Cardiac muscle cell (in vitro differentiated cells and primary cell): ENCODE data around the gene ACP1. TPM values are rescaled to one million over a fixed set of nuclear protein-coding genes. Genes with fewer than 3 reads are reported as not detected.

Experiments
- DNase-seq, 2 donors: peaks; one replicate each; pipeline versions ENCODE4 v3.0.0 to v3.0.0-alpha.2; 2010 to 2017; ENCODE audit warnings: low read depth in 1 of 2, low spot score in 1 of 2
- H3K27ac ChIP-seq: fragments of 200-600 bp; sonication (generic); 2 replicates; pipeline ENCODE4 v1.5.1; 2016
- H3K27me3 ChIP-seq: fragments of 200-600 bp; sonication (generic); 2 replicates; pipeline ENCODE4 v1.6.0; 2016; ENCODE audit warnings: control low read depth
- H3K36me3 ChIP-seq: fragments of 200-600 bp; sonication (generic); 2 replicates; pipeline ENCODE4 v1.5.1; 2016; ENCODE audit warnings: control low read depth
- H3K4me1 ChIP-seq: fragments of 200-600 bp; sonication (generic); 2 replicates; pipeline ENCODE4 v1.8.1; 2017; ENCODE audit warnings: low read depth, mild to moderate bottlenecking, mixed run types
- H3K4me3 ChIP-seq: fragments of 200-600 bp; sonication (generic); 2 replicates; pipeline ENCODE4 v1.5.1; 2016; ENCODE audit warnings: mild to moderate bottlenecking
- H3K9me3 ChIP-seq: fragments of 200-600 bp; sonication (generic); 2 replicates; pipeline ENCODE4 v1.5.1; 2017; ENCODE audit warnings: low read depth, mild to moderate bottlenecking, control low read depth
- polyA plus RNA-seq: library from polyadenylated mRNA; unstranded; fragments of >200 nt; fragmentation: Nextera tagmentation; extraction: Ambion mirVana; gene quantifications from 2 replicates; pipeline ENCODE4 v1.2.1, GENCODE V29; 2016
- total RNA-seq: library from RNA; depleted of rRNA; stranded (reverse); fragments of >200 nt; gene quantifications from 2 replicates; pipeline ENCODE4 v1.2.3, GENCODE V29; 2016
- TF ChIP-seq, protein P1 (sequence below): IDR thresholded peaks from 2 replicates; pipeline ENCODE4 v1.5.1; 2012; ENCODE audit warnings: low read depth, mild to moderate bottlenecking, low read length

ACP1 gene
- total and polyA plus RNA-seq, 2 experiments from 2014 or later = 92.8 to 216 TPM

DNA sequence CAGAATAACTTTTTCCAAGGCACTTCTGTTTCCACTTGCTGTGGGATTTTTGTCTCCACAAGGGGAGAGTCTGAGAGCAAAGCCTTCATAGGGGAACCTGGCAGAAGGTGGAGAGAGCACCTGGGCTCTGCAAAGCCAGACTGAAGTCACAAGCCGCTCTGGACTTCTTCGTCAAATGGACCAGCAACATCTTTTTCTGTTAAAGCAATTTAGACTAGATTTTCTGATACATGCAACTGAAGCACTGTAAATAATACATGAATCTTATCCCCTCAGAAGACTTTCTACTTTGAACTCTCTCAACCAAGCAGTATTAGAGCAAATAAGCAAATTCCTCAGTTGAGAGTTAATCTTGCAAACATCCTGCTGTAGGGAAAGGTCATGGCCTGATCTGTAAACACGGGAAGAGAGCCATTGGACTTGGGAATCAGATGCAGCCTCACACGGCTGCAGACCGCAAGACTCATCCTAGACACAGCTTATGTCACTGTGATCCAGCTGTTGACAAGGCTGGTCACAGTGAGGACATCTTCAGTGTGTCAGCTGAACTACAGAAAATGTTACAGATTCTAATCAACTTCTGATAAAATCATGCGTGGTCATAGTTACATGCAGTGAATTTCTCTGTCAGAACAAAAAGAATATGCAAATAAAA, 4.1 kb upstream of the ACP1 start:
- H3K4me3 ChIP-seq = no peak overlapping the region

DNA sequence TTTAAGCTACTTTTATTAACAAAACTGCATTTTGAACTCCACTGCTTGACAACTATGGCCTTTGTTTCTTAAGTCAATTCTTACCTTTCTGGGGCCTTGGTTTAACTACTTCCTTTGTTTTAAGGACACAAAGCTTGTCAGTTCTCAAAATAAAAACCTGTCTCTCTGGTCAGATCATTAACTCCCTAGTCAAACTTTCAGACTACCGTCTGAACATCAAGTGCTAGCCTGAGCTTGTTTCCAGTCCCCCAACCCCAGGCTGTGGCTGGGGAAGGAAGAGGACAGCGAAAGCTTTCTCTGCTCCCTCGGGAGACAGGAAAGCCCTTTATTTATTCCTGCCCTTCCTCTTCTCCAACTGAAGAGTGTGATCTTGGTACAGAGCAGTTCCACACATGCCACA, 2.6 kb upstream of the ACP1 start:
- Histone ChIP-seq H3K4me3 (no peak overlapping the region), H3K36me3 (no peaks in the 10 kb centered on the region), H3K4me1 (peaks cover 6% of the 10 kb centered on the region), H3K27me3 (peaks cover 13% of the 10 kb centered on the region), H3K9me3 (no peaks in the 10 kb centered on the region), H3K27ac (no peak overlapping the region)
- TF ChIP-seq, protein P1, sequence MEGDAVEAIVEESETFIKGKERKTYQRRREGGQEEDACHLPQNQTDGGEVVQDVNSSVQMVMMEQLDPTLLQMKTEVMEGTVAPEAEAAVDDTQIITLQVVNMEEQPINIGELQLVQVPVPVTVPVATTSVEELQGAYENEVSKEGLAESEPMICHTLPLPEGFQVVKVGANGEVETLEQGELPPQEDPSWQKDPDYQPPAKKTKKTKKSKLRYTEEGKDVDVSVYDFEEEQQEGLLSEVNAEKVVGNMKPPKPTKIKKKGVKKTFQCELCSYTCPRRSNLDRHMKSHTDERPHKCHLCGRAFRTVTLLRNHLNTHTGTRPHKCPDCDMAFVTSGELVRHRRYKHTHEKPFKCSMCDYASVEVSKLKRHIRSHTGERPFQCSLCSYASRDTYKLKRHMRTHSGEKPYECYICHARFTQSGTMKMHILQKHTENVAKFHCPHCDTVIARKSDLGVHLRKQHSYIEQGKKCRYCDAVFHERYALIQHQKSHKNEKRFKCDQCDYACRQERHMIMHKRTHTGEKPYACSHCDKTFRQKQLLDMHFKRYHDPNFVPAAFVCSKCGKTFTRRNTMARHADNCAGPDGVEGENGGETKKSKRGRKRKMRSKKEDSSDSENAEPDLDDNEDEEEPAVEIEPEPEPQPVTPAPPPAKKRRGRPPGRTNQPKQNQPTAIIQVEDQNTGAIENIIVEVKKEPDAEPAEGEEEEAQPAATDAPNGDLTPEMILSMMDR = no peak
- no peak for DNase-seq

More for the DNA sequence above, 4.1 kb upstream of the ACP1 start:
- peaks cover 4% of the 10 kb centered on the region for H3K4me1 ChIP-seq
- no peaks in the 10 kb centered on the region for H3K36me3 ChIP-seq
- TF ChIP-seq, protein P1 = no peak
- DNase-seq = no peak
- no peaks in the 10 kb centered on the region for H3K9me3 ChIP-seq
- H3K27me3 ChIP-seq = peaks cover 13% of the 10 kb centered on the region
- no peak overlapping the region for H3K27ac ChIP-seq

DNA sequence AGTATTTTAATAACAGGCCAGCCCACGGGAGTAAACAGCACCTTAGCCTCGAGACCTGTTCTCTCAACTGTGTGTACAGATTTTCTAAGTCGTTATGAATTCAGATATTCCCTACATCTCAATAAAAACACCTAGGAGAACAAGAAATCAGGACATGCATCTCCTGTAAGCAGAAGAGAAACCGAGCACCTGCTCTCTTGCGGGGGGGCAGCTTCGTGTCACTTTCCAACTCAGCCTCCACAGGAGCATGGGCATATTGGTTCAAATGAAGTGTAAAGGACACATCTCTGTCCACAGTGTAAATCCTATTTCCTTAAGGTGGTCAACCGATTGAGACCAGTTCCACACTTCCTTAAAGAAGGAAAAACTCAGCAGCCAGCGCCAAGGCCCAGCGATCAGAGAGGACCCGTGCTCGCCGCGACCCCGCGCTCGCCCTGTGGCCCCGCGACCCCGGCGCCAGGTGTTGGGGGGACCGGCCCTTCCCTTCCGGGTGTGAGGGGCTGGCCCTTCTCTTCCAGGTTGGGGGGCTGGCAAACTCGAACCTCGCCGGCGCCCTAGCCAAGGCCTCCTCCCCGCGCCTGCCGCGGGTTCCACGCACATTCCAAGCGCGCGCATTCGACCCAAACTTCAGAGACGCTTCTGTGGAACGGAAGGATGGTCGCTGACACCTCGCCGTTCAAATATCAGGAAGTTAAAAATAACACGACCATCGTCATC, 1.6 kb upstream of the ACP1 start:
- Histone ChIP-seq H3K27me3 (peaks cover 13% of the 10 kb centered on the region), H3K27ac (no peak overlapping the region), H3K4me3 (peak overlapping the region; percentile 97), H3K36me3 (no peaks in the 10 kb centered on the region), H3K9me3 (no peaks in the 10 kb centered on the region), H3K4me1 (peaks cover 6% of the 10 kb centered on the region)
- no peak for DNase-seq
- TF ChIP-seq, protein P1 = no peak

DNA sequence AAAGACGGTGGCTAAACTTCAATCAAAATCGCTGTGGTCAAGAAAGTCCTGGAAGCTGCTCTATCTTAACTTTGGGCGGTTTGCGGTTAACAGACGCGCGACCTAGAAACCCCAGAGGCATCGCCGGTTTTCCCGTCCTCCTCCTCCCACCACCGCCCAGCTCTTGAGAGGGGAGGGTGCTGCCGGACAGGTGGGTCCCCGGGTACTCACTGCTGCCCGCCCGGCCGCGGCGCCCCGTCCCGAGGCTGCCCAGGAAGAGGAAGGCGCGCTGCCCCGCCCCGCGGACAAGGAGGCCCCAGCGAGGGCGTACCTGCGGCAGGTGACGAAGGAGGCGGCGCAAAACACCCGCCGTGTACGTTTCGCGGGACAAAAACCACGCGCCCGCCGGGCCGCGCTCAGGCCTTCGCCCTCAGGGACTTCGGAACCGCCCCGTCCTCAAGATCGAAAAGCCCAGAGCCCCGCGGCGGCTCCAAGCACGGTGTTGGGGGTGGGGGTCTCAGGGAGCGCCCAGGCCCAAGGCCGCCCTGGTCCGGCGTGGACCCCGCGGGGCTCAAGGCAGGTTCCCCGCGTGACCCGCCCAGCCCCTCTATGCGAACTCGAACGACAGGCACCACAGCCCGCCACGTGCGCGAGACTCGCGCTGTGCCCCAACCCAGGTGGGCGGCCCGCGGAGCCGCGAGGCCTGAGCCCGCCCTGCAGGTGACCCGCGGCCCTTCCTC, 814 bp upstream of the ACP1 start, which contains the start of gene SH3YL1:
SH3YL1 (minus strand) TSS at position 259 of the 719 bp plus-strand sequence; CDS start at position 211, 48 bp downstream.
- no peaks in the 10 kb centered on the region for H3K36me3 ChIP-seq
- H3K4me1 ChIP-seq = peaks cover 6% of the 10 kb centered on the region
- peak within 1 kb of the TSS; percentile 61 for H3K27ac ChIP-seq
- H3K4me3 ChIP-seq = peak within 1 kb of the TSS; percentile 97
- no peaks in the 10 kb centered on the region for H3K9me3 ChIP-seq
- DNase-seq = peak; percentile 8 to 47
- TF ChIP-seq, protein P1 = no peak
- peaks cover 13% of the 10 kb centered on the region for H3K27me3 ChIP-seq

DNA sequence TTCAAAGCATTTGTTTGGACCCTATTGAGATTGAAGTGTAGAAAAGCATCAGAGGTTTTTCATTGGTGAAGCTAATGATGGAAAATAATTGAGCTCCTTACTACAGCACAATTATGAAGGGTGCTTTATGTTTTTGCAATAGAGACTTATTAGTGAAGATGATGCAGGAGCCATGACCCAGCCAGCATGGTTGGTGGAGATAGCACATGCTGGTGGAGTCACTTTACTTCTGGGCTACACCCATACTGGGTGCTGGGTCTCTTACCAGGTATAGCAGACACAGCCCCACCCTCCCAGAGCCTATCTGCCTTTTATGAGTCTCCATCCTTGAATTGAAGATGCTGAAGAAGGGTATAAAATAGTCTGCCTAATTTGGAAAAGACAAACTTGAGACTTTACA, 3.6 kb downstream of the ACP1 start:
- Histone ChIP-seq H3K4me3 (no peak overlapping the region), H3K9me3 (no peaks in the 10 kb centered on the region), H3K27ac (no peak overlapping the region), H3K36me3 (peaks cover 8% of the 10 kb centered on the region), H3K27me3 (peaks cover 8% of the 10 kb centered on the region), H3K4me1 (peaks cover 6% of the 10 kb centered on the region)
- TF ChIP-seq, protein P1 = no peak
- DNase-seq = no peak
